Omental fat pad (tissue), 4 donors: ENCODE measurements around the gene FBXL7. TPM values are rescaled to one million over a fixed set of nuclear protein-coding genes. Genes with fewer than 3 reads are reported as not detected.

Source experiments
- ATAC-seq: fragments of 150-250 bp; one replicate; pipeline ENCODE4 v1.9.1; 2016; ENCODE audit warnings: mild to moderate bottlenecking, moderate library complexity; ENCODE audit not compliant: low FRiP score
- DNase-seq: peaks from one replicate; pipeline ENCODE4 v3.0.0-alpha.2; 2019; ENCODE audit warnings: low spot score
- CTCF ChIP-seq, 3 donors: fragments of 450-650 bp; IDR thresholded peaks; one replicate each; pipeline ENCODE4 v1.5.1; 2016 to 2017; ENCODE audit warnings: antibody characterized with exemption in 3 of 3, mild to moderate bottlenecking in 3 of 3, moderate library complexity in 2 of 3
- total RNA-seq, 4 donors: library from RNA; depleted of rRNA; stranded (reverse); fragments of >200 nt; gene quantifications; one replicate each; pipeline ENCODE4 v1.1.0, GENCODE V29; 2016

The FBXL7 gene
- total RNA-seq, 4 donors from 2014 or later = 9.1 to 47.1 (median 17.1) TPM

- ATAC-seq = no peak
- TF ChIP-seq CTCF (IDR thresholded peaks at IDR 0.05) = no peak
- DNase-seq = no peak
Observed at GRCh38 chr5:15463231-15463980, 36.6 kb upstream of the FBXL7 start.

GRCh38 chr5:15472116-15472515, 27.9 kb upstream of the FBXL7 start:
- ATAC-seq = no peak
- no peak for TF ChIP-seq CTCF (IDR thresholded peaks at IDR 0.05)
- no peak for DNase-seq

GRCh38 chr5:15474143-15474719, 25.7 kb upstream of the FBXL7 start:
- TF ChIP-seq CTCF (IDR thresholded peaks at IDR 0.05) = no peak
- DNase-seq (no peak), ATAC-seq (no peak)

- TF ChIP-seq CTCF (IDR thresholded peaks at IDR 0.05) = no peak
- no peak for DNase-seq
- no peak for ATAC-seq
Observed at GRCh38 chr5:15475367-15475766, 24.6 kb upstream of the FBXL7 start.

- no peak for TF ChIP-seq CTCF (IDR thresholded peaks at IDR 0.05)
- DNase-seq (no peak), ATAC-seq (no peak)
Observed at GRCh38 chr5:15476977-15477376, 23.0 kb upstream of the FBXL7 start.

- ATAC-seq = no peak
- TF ChIP-seq CTCF (IDR thresholded peaks at IDR 0.05) = no peak
- DNase-seq = no peak
Observed at GRCh38 chr5:15480436-15480835, 19.5 kb upstream of the FBXL7 start.
